ENCODE data around the gene GYS2.
"Not testable (repeated sequence)": the region's sequence is repeated elsewhere in the genome, so short reads cannot be mapped to it uniquely, and the experiment has no call there.

GYS2 gene

GRCh38 chr12:21607701-21608100, 3.1 kb upstream of the GYS2 start:
- DNase-seq (ENCODE audit: low read depth, low spot score): no peak
- no peak overlapping the region for H3K4me3 ChIP-seq (ENCODE audit: low read length)

DNA sequence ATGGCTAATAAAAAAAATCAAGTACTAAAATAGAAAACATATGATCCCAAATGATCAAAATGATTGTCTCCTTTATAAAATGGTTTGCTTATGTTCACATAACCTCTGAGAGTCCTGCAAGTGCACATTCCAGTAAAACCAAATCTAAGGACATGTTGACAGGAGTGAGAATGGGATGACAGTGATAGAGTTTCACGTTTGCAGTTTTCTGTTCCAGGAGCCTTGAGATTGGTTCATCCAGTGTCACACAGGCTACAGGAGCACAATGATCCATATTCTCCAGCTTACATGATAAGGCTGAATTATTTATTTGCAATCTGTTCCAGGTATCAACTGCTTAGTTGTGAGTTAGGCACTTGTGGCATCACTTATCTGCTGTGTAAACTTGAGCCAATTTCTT, 1.5 kb upstream of the GYS2 start:
- DNase-seq (ENCODE audit: low read depth, low spot score): no peak
- no peak overlapping the region for H3K4me3 ChIP-seq (ENCODE audit: low read length)

DNA sequence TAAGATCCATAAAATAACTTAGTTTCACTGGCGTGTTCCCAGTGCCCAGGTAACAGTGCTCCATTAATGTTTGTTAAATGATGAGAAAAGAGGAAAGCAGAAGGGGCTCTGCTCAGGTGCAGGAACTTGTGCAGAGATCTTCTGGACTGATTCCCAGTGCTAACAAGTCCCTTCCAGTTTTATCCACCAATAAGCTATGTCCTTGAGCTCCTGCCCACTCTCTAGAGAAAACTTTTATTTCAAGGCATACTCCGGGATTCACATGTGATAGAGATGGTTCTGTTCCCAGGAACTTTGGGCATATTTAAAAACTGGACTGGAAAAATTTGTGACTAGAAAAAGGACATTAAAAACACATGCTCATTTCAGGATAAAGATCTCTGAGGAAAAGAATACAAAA, 1.9 kb downstream of the GYS2 start:
- H3K4me3 ChIP-seq (ENCODE audit: low read length): no peak overlapping the region
- DNase-seq (ENCODE audit: low read depth, low spot score): no peak

GRCh38 chr12:21600196-21600595, 4.5 kb downstream of the GYS2 start:
- DNase-seq (ENCODE audit: low read depth, low spot score): no peak
- no peak overlapping the region for H3K4me3 ChIP-seq (ENCODE audit: low read length)

- no peak overlapping the region for H3K4me3 ChIP-seq (ENCODE audit: low read length)
Observed at GRCh38 chr12:21599143-21599999, 5.3 kb downstream of the GYS2 start.

GRCh38 chr12:21598651-21599050, 6.0 kb downstream of the GYS2 start:
- H3K4me3 ChIP-seq (ENCODE audit: low read length): no peak overlapping the region
- DNase-seq (ENCODE audit: low read depth, low spot score): no peak

More at GRCh38 chr12:21599143-21599999, 5.3 kb downstream of the GYS2 start:
- DNase-seq (ENCODE audit: low read depth, low spot score): no peak

- not testable (repeated sequence) for H3K4me3 ChIP-seq (ENCODE audit: low read length); DNase-seq (ENCODE audit: low read depth, low spot score)
Observed at GRCh38 chr12:21595356-21595755, 9.3 kb downstream of the GYS2 start.

GRCh38 chr12:21585485-21585884, 19.2 kb downstream of the GYS2 start:
- no peak overlapping the region for H3K4me3 ChIP-seq (ENCODE audit: low read length)
- DNase-seq (ENCODE audit: low read depth, low spot score): no peak

GRCh38 chr12:21584403-21585182, 20.1 kb downstream of the GYS2 start:
- not testable (repeated sequence) for DNase-seq (ENCODE audit: low read depth, low spot score); H3K4me3 ChIP-seq (ENCODE audit: low read length)

DNA sequence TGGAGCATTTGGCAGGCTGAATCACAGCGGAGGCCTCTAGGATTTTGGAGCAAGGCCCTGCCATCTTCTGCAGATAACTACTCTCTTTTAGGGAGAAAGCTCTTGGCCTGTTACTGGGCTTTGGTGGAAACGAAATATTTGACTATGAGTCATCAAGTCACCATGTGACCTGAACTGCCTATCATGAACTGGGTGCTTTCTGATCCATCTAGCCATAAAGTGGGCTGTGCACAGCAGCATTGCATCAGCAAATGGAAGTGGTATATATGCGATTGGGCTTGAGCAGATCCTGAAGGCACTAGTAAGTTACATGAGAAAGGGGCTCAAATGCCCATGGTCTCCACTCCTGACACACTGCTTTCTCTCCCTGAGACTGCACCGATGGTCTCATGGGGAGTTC, 21.1 kb downstream of the GYS2 start:
- no peak overlapping the region for H3K4me3 ChIP-seq (ENCODE audit: low read length)
- no peak for DNase-seq (ENCODE audit: low read depth, low spot score)

GRCh38 chr12:21580748-21581516, 23.7 kb downstream of the GYS2 start:
- H3K4me3 ChIP-seq (ENCODE audit: low read length): no peak overlapping the region
- no peak for DNase-seq (ENCODE audit: low read depth, low spot score)

DNA sequence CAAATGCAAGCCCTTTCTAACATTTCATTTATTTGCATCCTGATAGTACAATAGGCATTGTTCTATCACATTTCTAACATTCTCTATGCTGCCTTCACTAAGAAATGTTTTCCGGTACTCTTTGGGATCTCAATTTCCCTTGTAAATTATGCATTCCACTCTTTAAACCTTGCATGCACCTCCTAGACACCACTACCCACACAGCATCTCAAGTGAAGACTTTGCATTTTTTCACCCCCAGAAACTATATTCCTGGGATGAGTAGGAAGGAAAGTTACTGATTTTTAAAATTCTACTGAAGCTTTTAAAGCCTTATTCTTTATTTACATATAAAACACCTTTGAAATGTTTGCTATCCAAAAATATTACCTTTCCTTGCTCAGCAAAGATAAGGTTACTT, 27.1 kb downstream of the GYS2 start:
- H3K4me3 ChIP-seq (ENCODE audit: low read length): no peak overlapping the region
- DNase-seq (ENCODE audit: low read depth, low spot score): no peak

- DNase-seq (ENCODE audit: low read depth, low spot score): no peak
- H3K4me3 ChIP-seq (ENCODE audit: low read length): no peak overlapping the region
Observed at GRCh38 chr12:21576431-21576830, 28.2 kb downstream of the GYS2 start.

DNA sequence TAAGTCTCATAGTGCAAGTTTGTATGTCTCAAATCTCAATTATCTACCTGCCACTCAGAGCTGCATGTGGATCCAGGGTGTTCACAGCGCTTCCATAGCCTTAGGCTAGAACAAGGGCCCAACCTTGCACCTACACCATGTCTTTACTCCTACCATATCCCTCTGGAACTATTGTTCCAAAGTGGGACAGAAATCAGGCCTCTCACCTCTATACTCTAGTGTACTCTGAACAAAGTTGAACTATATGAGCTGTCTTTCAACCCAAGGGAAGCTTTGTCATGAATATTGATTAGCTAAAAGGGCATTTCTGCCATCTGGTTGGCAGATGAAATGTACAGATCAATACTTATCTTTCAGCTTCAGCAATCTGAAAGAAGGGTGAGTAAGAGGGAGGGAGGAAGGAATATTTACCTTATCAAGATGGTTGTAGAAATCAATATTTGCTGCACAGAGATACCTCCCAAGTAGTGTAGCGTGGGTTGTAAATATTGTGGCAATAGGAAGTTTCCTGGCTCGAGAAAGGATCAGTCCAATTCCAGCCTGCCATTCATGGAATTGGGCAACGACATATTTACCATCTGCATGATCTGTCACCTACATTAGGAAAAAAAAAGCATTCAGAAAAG, 30.8 kb downstream of the GYS2 start:
- no peak for DNase-seq (ENCODE audit: low read depth, low spot score)
- no peak overlapping the region for H3K4me3 ChIP-seq (ENCODE audit: low read length)

DNA sequence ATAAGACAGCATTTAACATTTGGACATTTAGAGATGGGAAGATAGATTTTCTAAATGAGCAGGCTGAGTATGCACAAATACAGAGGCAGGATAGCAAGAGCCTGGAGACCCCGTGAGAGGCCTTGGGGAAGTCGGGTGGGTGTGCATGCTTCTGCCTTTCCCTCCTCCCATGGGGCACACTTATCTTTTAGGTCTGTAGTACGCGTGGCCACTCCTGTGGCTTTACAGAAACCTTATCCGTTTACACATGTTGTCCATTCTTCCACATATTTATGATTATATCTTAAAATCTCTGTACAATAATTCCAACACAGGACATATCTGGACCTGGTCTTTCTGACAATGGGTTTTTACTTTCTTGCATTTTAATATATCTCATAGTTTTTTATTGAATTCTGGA, 33.6 kb downstream of the GYS2 start:
- no peak overlapping the region for H3K4me3 ChIP-seq (ENCODE audit: low read length)
- no peak for DNase-seq (ENCODE audit: low read depth, low spot score)

- no peak for DNase-seq (ENCODE audit: low read depth, low spot score)
- H3K4me3 ChIP-seq (ENCODE audit: low read length): no peak overlapping the region
Observed at GRCh38 chr12:21568115-21568514, 36.5 kb downstream of the GYS2 start.

- no peak overlapping the region for H3K4me3 ChIP-seq (ENCODE audit: low read length)
- DNase-seq (ENCODE audit: low read depth, low spot score): no peak
Observed at GRCh38 chr12:21566907-21567394, 37.7 kb downstream of the GYS2 start.

- DNase-seq (ENCODE audit: low read depth, low spot score): no peak
- no peak overlapping the region for H3K4me3 ChIP-seq (ENCODE audit: low read length)
Observed at GRCh38 chr12:21566223-21566906, 38.3 kb downstream of the GYS2 start.

DNA sequence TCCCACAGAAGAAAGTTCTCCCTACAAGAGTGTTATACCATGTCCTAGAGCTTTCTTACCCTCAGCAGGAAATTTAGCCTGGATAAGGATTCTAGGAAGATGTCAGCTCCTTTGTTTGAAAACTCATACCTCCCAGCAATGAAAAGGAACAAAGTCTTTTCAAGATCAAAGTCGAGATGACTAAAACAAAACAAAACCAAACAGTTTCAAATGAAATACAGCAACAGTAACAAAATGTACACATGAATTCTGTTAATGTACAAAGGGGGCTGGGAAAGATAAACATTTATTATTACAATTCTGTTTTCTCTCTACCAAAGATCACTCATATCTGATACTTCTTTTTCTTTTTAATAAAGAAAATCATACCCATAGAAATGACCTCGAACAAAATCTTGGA, 41.8 kb downstream of the GYS2 start:
- H3K4me3 ChIP-seq (ENCODE audit: low read length): no peak overlapping the region
- no peak for DNase-seq (ENCODE audit: low read depth, low spot score)

Measured in Jurkat, Clone E6-1 (cell line).